GM18867 (cell line): ENCODE measurements around the gene ZNF91.
A peak's percentile ranks its signal among the peaks of the same experiment; 100 is the strongest.
"Not testable (repeated sequence)": the region's sequence is repeated elsewhere in the genome, so short reads cannot be mapped to it uniquely, and the experiment has no call there.

Experiments used
- ATAC-seq: cut with Tn5 transposase; IDR thresholded peaks from one replicate; pipeline ENCODE4 v1.9.1; 2021; ENCODE audit warnings: mild to moderate bottlenecking, moderate library complexity; ENCODE audit not compliant: unreplicated experiment

Gene ZNF91

DNA sequence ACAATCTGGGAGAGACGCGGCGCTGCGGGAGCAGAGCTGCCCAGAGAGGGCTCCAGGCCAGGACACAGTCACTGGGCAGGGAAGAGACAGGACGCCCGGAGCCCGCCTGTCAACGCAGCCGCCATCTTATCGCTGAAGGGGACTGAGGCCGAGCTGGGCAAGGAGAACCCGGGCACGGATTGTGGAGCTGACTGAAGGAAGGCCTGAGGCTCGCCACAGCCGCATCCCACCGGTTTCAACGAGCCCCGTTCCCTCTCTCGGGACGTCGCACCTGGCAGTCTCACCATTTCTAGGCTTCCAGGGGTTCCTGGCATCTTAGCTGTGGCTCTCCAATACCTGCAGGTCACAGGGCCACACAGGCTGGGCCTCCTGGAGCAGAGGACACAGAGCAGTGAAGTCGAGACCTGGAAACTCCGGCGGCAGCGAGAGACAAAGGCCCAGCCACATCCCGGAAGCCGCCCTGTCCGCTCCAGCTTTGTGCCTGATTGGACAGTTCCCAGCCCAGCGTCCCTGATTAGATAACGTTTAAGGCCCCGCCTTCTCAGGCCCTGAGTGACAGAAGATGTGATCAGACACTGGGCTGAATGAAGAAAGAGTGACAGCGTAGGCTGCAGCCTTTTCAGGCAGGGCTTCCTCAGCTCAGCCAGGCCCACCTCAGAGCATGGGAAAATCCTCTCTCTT, at the start of gene ZNF91:
TSS of gene ZNF91 (minus strand) at position 431 of the 681 bp plus-strand sequence. CDS start at position 314, 117 bp downstream.
- ATAC-seq: peak; percentile 96

DNA sequence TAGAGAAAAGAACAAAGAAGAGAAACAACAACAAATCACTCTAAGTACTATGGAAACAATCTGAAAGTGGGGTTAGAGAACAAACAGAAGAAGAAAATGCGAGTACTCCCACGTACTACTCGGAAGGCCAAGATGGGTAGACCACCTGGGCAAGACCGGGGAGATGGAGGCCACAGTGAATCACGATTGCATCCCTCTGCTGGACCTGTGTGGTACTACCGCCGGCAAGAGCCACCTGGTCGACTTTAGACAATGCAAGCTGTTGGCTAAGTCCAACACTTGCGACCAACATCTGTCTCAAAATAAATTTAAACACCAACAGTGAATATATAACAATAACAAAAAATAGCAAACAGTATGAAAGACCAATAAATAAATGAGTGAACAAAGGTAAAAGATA, 45.5 kb upstream of the ZNF91 start:
- ATAC-seq: no peak

DNA sequence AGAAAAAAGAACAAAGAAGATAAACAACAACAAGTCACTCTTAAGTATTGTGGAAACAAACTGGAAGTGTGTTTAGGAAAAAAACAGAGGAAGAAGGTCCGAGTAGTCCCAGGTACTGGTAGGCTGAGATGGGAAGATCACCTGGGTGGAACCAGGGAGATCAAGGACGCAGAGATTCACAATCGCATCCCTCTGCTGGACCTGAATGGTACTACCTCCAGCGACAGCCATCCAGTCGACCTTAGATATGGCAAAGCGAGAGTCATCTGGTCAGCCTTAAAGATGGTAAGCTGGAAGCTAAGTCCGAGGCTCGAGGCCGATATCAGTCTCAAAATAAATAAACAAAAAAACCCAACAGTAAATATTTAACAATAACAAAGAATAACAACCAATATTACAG, 44.9 kb upstream of the ZNF91 start:
- no peak for ATAC-seq

DNA sequence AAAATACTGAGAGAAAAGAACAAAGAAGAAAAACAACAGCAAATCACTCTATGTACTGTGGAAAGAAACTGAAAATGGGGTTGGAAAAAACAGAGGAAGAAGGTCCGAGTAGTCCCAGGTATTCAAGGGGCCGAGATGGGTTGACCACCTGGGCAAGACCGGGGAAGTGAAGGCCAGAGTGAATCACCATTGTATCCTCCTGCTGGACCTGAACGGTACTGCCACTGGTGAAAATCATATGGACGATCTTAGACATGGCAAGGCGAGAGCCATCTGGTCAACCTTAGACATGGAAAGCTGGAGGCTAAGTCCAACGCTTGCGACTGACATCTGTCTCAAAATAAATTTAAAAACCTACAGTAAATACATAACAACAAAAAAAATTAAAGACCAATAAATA, 44.4 kb upstream of the ZNF91 start:
- no peak for ATAC-seq

DNA sequence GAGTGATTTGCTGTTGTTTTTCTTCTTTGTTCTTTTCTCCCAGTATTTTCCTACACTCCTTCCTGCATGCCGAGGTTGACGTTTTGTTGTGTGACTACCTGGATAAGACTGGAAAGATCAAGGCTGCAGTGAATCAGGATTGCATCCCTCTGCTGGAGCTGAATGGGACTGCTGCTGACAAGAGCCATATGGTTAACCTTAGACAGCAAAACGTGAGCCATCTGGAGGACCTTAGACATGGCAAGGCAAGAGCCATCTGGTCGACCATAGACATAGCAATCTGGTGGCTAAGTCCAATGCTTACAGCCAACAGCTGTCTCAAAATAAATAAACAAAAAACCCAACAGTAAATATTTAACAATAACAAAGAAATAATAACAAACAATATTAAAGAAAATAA, 42.6 kb upstream of the ZNF91 start:
- no peak for ATAC-seq

DNA sequence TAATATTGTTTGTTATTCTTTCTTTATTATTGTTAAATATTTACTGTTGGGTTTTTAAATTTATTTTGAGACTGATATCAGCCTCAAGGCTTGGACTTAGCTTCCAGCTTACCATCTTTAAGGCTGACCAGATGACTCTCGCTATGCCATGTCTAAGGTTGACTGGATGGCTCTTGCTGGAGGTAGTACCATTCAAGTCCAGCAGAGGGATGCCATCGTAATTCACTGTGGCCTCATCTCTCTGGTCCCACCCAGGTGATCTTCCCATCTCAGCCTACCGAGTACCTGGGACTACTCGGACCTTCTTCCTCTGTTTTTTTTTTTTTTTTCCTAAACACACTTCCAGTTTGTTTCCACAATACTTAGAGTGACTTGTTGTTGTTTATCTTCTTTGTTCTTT, 41.7 kb upstream of the ZNF91 start:
- no peak for ATAC-seq

DNA sequence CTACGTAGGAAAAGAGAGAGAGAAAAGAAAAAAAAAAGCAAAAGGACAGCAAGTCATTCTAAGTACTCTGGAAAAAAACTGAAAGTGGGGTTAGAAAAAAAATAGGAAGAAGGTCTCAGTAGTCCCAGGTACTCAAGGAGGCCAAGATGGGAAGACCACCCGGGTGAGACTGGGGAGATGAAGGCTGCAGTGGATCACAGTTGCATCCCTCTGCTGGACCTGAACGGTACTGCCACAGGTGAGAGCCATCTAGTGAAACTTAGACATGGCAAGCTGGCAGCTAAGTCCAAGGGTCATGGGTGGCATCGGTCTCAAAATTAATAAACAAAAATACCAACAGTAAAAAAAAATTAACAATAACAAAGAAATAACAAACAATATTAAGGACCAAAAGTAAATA, 41.0 kb upstream of the ZNF91 start:
- ATAC-seq: no peak

DNA sequence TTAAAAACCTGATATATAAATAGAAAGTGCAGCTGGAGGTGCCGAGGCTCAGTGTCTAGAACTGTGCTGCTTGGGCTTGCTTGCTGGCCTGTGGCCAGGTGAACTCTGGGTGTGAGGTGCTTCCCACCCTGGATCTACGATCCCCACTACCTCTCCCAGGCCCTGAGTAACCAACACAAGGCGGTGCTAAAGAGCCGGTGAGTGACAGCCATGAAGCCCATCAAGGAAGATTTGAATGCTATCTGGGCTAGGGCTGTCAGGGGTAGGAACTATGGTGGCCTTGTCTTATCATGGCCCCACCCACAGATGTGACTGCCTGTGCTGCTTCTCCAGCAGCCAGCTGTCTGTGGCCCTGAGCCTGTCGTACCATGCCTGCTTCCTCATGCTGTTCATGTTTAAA, 25.6 kb upstream of the ZNF91 start:
- ATAC-seq: no peak

DNA sequence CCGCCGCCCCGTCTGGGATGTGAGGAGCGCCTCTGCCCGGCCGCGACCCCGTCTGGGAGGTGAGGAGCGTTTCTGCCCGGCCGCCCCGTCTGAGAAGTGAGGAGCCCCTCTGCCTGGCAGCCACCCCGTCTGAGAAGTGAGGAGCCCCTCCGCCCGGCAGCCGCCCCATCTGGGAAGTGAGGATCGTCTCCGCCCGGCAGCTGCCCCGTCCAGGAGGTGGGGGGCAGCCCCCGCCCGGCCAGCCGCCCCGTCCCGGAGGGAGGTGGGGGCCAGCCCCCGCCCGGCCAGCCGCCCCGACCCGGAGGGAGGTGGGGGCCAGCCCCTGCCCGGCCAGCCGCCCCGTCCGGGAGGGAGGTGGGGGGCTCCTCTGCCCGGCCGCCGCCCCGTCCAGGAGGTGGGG, 24.0 kb upstream of the ZNF91 start:
- ATAC-seq: not testable (repeated sequence)

DNA sequence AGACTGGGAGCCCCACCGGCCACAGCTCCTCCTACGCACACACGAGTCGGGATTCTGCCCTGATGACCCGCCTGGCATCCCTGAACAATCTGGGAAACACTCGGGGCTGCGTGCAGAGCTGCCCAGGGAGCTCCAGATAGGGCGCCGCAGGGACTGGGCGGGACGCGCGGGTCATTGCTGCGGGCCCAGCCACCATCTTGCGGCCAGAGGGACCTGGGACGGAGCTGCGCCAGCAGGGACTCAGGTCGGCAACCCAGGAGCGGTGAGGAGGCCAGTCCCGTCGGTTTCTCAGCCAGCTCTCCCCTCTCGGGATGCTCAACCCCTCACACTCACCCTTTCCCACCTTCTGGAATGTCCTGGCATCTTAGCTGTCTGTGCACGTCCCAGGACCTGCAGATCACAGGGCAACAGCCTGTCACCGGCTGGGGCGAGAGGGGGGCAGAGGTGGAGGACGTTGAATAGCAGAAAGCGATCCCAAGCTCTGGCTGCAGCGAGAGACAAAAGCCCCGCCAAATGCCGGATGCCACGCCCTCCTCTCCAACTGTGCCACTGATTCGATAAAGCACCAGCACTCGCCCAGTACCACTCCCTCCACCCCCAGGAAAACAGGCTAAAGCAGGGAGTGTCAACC, 20.4 kb upstream of the ZNF91 start:
- ATAC-seq: no peak

DNA sequence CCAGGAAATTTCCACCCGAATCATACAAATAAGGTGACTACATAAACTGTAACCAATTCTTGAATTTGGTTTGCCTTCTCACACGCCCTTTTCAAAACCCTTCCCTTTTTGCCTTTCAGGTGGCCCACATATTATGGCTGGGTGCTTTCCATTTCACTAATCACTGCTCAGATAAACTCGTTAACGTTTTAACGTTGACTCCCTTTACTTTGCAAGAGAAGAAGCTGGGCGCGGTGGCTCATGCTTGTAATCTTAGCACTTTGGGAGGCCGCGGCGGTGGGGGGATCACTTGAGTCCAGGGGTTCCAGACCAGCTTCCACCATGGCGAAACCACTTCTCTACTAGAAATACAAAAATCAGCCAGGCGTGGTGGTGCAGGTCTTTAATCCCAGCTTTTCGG, 19.8 kb upstream of the ZNF91 start:
- no peak for ATAC-seq

DNA sequence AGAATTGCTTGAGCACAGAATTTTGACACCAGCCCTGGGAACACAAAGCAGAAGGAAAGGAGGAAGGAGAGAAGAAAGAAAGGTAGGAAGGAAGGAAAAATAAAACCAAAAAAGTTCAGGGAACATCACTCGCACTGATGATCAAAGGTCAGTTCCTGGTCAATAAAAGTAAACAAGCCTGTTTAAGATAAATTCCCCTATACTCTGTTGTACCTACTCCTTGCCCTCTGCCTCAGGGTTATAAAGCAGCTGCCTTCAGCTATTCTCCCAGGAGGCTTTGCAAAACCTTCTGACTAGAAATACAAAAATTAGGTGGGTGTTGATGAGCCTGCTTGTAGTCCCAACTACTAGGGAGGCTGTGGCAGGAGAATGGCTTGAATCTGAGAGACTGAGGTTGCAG, 14.9 kb upstream of the ZNF91 start:
- ATAC-seq: no peak

DNA sequence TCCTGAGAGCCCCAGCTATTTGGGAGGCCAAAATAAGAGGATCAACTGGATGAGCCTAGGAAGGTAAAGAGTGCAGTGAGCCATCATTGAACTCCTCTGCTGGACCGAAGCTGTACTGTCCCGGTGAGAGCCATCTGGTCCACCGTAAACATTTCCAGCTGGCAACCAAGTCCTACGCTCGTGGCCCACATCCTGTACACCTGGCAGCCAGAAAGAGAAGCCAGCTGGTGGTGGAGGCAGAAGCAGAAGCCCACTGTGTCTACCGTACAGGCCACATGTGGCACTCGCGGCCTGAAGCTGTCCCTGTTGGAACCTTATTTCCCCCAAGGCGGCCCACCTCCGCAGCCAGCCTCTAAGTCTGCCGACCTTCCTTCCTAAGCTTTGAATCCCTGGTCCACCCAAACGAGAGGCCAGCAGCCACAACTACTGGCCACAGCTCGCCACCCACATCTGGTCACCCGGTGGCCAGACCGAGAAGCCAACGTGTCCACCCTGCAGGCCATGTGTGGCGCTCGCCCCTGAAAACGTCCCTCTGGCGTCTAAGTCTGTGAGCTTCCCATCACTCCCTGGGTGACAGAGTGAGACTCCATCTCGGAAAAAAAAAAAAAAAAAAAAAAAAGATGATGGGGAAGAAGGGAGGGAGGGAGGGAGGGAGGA, 14.2 kb upstream of the ZNF91 start:
- ATAC-seq: no peak

DNA sequence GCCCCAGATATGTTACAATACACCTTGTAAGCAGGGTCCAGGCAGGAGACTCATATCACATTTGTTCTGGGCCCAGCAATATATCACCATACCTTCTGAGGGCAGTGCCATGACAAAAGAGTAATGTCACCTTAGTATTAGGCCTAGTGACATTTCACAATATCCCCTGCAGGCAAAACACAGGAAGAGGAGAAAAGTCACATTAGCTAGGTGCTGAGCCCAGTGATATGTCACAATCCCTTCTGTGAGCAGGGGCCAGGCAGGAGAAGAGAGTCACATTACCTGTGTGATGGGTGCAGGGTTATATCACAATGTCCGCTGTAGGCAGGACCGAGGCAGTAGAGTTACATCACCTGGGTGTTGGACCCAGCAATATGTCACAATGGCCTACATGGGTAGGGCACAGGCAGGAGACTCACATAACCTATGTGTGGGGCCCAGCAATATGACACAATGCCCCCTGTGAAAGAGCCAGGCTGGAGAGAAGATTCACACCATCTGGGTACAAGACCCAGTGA, 12.4 kb upstream of the ZNF91 start:
- ATAC-seq: no peak

DNA sequence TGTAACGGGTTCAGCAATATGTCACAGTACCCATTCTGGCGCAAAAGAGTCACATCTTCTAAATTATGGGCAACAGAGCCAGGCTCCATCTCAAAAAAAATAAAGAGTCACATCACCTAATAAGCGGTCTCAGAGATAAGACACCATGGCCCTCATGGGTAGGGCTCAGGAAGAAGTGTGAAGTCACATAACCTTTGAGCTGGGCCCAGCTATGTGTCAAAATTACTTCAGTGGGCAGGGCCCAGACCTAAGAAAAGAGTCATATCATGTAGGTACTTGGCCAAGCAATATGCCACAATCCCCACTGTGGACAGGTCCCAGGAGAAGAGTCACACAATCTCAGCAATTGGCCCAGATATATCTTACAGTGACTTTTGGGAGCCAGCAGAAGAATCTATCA, 11.4 kb upstream of the ZNF91 start:
- ATAC-seq: no peak

DNA sequence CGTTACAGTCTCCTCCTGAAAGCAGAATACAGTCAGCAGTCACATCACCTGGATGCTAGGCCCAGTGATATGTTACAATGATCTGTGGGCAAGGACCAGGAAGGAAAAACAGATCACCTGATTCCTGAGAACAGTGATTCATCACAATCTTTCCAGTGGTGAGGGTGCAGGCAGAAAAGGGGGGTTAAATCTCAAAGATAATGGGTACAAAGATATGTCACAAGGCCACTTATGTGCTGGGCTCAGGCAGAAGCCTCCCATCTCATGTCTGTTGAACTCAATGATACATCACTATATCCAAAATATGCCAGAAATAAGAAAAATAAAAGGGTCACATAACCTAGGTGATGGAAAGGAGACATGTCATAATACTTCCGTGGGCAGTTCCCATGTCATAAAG, 10.8 kb upstream of the ZNF91 start:
- no peak for ATAC-seq

DNA sequence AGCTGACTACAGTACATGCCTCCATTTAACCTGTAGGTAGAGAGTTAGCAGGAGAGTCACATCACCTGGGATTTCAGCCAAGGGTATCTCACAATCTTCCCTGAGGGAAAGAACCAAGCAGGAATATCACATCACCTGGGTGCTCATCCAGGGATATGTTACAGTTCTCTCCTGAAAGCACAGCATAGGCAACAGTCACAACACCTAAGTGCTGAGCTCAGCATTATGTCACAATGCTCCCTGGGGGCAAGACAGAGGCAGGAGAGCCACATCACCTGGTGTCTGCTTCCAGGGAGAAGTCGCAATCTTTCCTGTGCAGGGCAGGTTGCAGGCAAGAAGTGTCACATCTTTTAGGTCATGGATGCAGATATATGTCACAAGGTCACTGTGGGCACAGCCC, 9.4 kb upstream of the ZNF91 start:
- no peak for ATAC-seq

DNA sequence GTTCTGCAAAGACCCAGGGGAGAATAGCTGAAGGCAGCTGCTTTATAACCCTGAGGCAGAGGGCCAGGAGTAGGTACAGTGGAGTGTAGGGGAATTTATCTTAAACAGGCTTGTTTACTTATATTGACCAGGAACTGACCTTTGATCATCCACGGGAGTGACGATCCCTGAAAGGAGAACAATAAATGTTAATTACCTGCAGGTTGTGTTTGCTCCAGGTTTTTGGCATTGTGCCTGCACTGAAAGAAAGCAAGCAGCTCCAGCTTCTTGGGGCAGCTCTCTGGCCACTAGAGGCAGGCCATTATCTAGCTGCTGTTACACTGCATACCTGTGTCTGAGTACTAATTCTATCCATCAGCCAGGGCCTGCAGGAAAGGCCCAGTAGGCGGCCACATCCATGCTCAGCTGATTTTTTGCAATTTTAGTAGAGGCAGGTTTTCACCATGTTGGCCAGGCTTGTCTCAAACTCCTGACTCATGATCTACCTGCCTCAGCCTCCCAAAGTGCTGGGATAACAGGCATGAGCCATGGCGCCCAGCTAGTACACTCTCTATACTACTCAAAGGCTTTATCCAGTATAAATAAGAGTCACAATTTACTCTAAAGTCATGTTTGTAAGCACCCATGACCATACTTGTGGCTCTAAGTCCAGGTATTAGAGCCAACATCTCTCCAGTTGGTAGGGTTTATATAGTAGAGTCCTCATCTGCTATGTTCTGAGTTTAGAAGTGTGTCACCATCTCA, 8.5 kb upstream of the ZNF91 start:
- no peak for ATAC-seq

DNA sequence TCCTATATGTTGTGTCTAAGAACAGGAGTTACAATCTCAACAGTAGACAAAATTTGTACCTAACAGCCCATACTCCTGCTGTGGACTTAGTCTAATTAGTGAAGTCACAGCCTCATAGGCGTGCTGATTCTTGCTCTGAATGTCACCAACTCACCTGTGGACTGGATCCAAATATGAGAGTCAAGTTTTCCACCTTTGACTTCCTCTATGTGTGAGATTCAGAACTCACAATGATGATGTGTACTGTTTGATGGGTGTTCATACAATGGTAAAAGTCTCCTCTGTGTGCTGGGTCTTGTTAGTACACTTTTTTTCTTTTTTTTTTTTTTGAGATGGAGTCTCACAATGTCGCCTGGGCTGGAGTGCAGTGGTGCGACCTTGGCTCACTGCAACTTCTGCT, 7.8 kb upstream of the ZNF91 start:
- ATAC-seq: no peak

DNA sequence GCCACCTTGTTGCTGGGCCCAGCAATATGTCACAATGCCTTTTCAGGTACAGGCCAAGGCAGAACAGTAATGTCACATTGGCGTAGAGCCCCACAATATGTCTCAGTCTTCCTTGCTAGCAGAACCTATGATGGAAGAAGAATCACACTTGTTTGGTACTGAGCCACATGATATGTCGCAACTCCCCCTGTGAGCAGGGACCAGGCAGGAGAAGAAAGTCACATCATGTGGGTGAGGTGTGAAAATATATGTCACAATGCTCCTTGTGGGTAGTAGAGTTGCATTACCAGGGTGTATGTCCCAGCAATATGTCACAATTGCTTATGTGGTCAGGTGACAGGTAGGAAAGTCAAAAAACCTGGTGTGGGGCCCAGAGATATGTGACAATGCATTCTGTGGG, 7.1 kb upstream of the ZNF91 start:
- no peak for ATAC-seq

DNA sequence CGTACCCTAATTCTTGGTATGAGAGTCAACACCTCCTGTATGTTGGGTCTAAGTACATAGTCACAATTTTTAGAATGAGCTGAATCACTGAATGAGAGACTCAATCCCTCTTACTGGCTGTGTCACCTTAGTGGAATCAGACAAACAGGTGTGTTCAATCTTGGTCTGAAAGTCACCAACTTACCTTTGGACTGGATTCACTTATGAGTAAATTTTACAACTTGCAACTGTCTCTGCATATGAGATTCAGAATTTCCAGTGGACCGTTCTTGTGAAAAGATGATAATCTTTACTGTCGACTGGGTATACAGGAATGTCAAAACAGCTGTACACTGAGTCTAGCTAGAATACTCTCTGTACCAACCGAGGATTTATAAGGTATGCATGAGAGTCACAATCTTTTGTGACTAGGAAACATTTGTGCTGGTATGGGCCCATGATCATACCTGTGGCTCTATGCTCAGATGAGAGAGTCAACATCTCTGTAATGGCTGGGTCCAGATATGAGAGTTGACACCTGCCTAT, 5.9 kb upstream of the ZNF91 start:
- no peak for ATAC-seq
